Cardiac fibroblast (primary cell): ENCODE data around the gene ADAMTS20.
"Not testable (repeated sequence)": the region's sequence is repeated elsewhere in the genome, so short reads cannot be mapped to it uniquely, and the experiment has no call there.

Experiments
- DNase-seq, 2 donors: peaks; one replicate each; pipeline versions ENCODE4 v3.0.0 to v3.0.0-alpha.2; 2010; ENCODE audit warnings: low read depth in 2 of 2
- H3K4me3 ChIP-seq, 2 donors: replicated peaks in 1 of 2; 1 replicate in 1 of 2; 2 replicates in 1 of 2; pipeline ENCODE4 v1.5.1; 2011; ENCODE audit warnings: low read depth in 2 of 2, low read length in 2 of 2, mild to moderate bottlenecking in 2 of 2, moderate library complexity in 1 of 2
- CTCF ChIP-seq: IDR thresholded peaks from one replicate; pipeline ENCODE4 v1.5.1; 2011; ENCODE audit warnings: low read depth, mild to moderate bottlenecking, low read length, inconsistent platforms

Gene ADAMTS20

GRCh38 chr12:43551279-43551970, 578 bp downstream of the ADAMTS20 start:
- TF ChIP-seq CTCF = no peak
- no peak overlapping the region for H3K4me3 ChIP-seq
- no peak for DNase-seq

DNA sequence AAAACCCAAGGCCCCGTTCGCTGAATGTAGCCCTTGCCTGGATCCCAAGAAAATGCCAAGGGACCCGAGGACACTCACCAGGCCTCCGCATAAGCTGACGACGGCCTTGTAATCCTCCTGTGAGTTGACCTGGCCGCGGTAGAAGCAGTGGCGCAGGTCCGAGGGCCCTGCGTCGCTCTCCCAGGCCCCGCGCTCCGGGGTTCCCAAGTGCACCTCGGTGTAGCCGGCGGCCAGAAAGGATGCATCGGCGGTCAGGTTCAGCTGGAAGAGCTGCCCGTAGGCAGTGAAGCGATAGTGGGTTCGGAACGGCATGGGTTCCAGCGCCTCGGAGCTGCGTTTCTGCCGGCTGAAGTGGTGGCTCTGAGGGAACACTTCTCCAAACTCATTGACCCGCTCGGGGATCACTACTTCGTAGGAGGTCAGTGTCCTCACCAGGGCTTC, 1.2 kb downstream of the ADAMTS20 start:
- DNase-seq = no peak
- TF ChIP-seq CTCF = no peak
- H3K4me3 ChIP-seq = no peak overlapping the region

GRCh38 chr12:43544703-43545102, 7.3 kb downstream of the ADAMTS20 start:
- no peak overlapping the region for H3K4me3 ChIP-seq
- TF ChIP-seq CTCF = no peak
- DNase-seq = no peak

- no peak overlapping the region for H3K4me3 ChIP-seq
- DNase-seq = no peak
- no peak for TF ChIP-seq CTCF
Measured at GRCh38 chr12:43540470-43540869, 11.5 kb downstream of the ADAMTS20 start.

- not testable (repeated sequence) for DNase-seq, H3K4me3 ChIP-seq
Measured at GRCh38 chr12:43537675-43538074, 14.3 kb downstream of the ADAMTS20 start.

- DNase-seq = no peak
- TF ChIP-seq CTCF = no peak
- H3K4me3 ChIP-seq = no peak overlapping the region
Measured at GRCh38 chr12:43516045-43516444, 36.0 kb downstream of the ADAMTS20 start.

- peak; percentile 35 to 54 for DNase-seq
- TF ChIP-seq CTCF = peak; percentile 42
- H3K4me3 ChIP-seq = no peak overlapping the region
Measured at GRCh38 chr12:43501703-43502102, 50.3 kb downstream of the ADAMTS20 start.
